GM23248 (cell line): ENCODE measurements around the gene PRR18. TPM values are rescaled to one million over a fixed set of nuclear protein-coding genes. Genes with fewer than 3 reads are reported as not detected.

Source experiments
- DNase-seq: peaks from one replicate; pipeline ENCODE4 v3.0.0-alpha.2; 2015
- H2AFZ ChIP-seq: fragments of 200-600 bp; sonication (generic); 2 replicates; pipeline ENCODE4 v1.6.1; 2016; ENCODE audit warnings: antibody characterized with exemption
- H3F3A ChIP-seq: fragments of 200-600 bp; sonication (generic); 2 replicates; pipeline ENCODE4 v1.6.1; 2016; ENCODE audit warnings: mild to moderate bottlenecking, antibody characterized with exemption, mixed run types; ENCODE audit not compliant: insufficient read depth
- H3K27ac ChIP-seq: fragments of 200-600 bp; sonication (generic); 2 replicates; pipeline ENCODE4 v1.5.1; 2016; ENCODE audit warnings: mild to moderate bottlenecking
- H3K27me3 ChIP-seq: fragments of 200-600 bp; sonication (generic); replicated peaks from 2 replicates; pipeline ENCODE4 v1.6.1; 2016; ENCODE audit warnings: mild to moderate bottlenecking; ENCODE audit not compliant: insufficient read depth
- H3K36me3 ChIP-seq: fragments of 200-600 bp; sonication (generic); 2 replicates; pipeline ENCODE4 v1.6.1; 2016; ENCODE audit warnings: low read depth, mild to moderate bottlenecking
- H3K4me1 ChIP-seq: fragments of 200-600 bp; sonication (generic); 2 replicates; pipeline ENCODE4 v1.6.1; 2016; ENCODE audit warnings: mild to moderate bottlenecking; ENCODE audit not compliant: insufficient read depth
- H3K4me2 ChIP-seq: fragments of 200-600 bp; sonication (generic); one replicate; pipeline ENCODE4 v1.6.1; 2016; ENCODE audit warnings: mild to moderate bottlenecking; ENCODE audit not compliant: unreplicated experiment
- H3K4me3 ChIP-seq: fragments of 200-600 bp; sonication (generic); 2 replicates; pipeline ENCODE4 v1.5.1; 2016; ENCODE audit warnings: mild to moderate bottlenecking
- H3K79me2 ChIP-seq: fragments of 200-600 bp; sonication (generic); 2 replicates; pipeline ENCODE4 v1.6.1; 2016; ENCODE audit warnings: mild to moderate bottlenecking; ENCODE audit not compliant: insufficient read depth
- H3K9ac ChIP-seq: fragments of 200-600 bp; sonication (generic); 2 replicates; pipeline ENCODE4 v1.6.1; 2016; ENCODE audit warnings: mild to moderate bottlenecking
- H3K9me2 ChIP-seq: fragments of 200-600 bp; sonication (generic); 2 replicates; pipeline ENCODE4 v1.6.1; 2016; ENCODE audit warnings: mixed run types, mild to moderate bottlenecking, moderate library complexity; ENCODE audit not compliant: insufficient read depth
- H3K9me3 ChIP-seq: fragments of 200-600 bp; sonication (generic); one replicate; pipeline ENCODE4 v1.6.1; 2017; ENCODE audit warnings: low read depth
- H4K20me1 ChIP-seq: fragments of 200-600 bp; sonication (generic); 2 replicates; pipeline ENCODE4 v1.6.0; 2016; ENCODE audit not compliant: insufficient read depth
- EZH2 ChIP-seq: fragments of 200-600 bp; sonication (generic); IDR thresholded peaks from 2 replicates; pipeline ENCODE4 v1.6.1; 2018; ENCODE audit warnings: antibody characterized with exemption, mild to moderate bottlenecking; ENCODE audit not compliant: insufficient read depth, poor library complexity, severe bottlenecking
- EZH2phosphoT487 ChIP-seq: fragments of 200-600 bp; sonication (generic); IDR thresholded peaks from 2 replicates; pipeline ENCODE4 v1.6.1; 2018; ENCODE audit warnings: antibody characterized with exemption, moderate library complexity, mild to moderate bottlenecking, low read depth; ENCODE audit not compliant: insufficient read depth
- WGBS, 2 experiments: methylation state at CpG; one replicate each; pipeline ENCODE4 v1.1.6; 2015 to 2017; ENCODE audit warnings: low lambda C conversion rate in 2 of 2, low coverage in 1 of 2; ENCODE audit errors: missing lambda C conversion rate in 2 of 2; 5-methylcytosine and 5-hydroxymethylcytosine counted together
- in situ Hi-C: fragments of 300-500 bp; cut with MboI; formaldehyde crosslinking; loops from 2 replicates; pipeline ENCODE4 v1.15.0; 2020
- polyA plus RNA-seq: library from polyadenylated mRNA; unstranded; fragments of >200 nt; fragmentation: Nextera tagmentation; extraction: Ambion mirVana; gene quantifications from 2 replicates; pipeline ENCODE4 v1.2.1, GENCODE V29; 2016
- total RNA-seq: library from RNA; depleted of rRNA; stranded (reverse); fragments of >200 nt; shearing (Covaris generic); gene quantifications from 2 replicates; pipeline ENCODE4 v1.2.3, GENCODE V29; 2014

Gene PRR18
- total and polyA plus RNA-seq, 2 experiments from 2014 or later: not detected

DNA sequence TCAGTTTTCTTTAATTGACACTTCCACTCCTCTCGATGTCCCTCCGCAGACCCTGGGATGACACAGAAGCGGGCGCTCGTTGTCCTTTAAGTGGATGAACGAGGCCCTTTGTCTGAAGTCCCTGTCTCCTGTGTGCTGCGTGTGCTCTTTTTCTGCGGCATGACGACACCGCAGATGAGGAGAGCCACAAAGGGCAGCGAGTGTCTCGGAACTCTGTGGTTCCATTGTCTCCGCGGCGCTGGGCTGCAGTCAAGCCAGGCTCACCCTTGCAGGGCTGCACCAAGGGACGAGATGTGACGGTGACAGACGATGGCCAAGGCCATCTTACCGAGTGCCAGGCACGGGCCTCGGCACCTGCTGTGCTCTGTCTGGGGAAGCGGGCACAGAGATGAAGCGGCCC lies 10.6 kb downstream of the PRR18 start:
- no peak overlapping the region for H3K4me3 ChIP-seq
- H3K9ac ChIP-seq: no peak overlapping the region
- H3K9me2 ChIP-seq: no peaks in the 10 kb centered on the region
- H3K27ac ChIP-seq: no peak overlapping the region
- H3K27me3 ChIP-seq: peaks cover 34% of the 10 kb centered on the region
- no peaks in the 10 kb centered on the region for H3F3A ChIP-seq
- H3K4me2 ChIP-seq: no peak overlapping the region
- H2AFZ ChIP-seq: no peak overlapping the region
- H3K9me3 ChIP-seq: no peaks in the 10 kb centered on the region
- no peak for TF ChIP-seq EZH2phosphoT487
- no peak for TF ChIP-seq EZH2
- no peaks in the 10 kb centered on the region for H3K4me1 ChIP-seq
- WGBS, 2 experiments: 83 to 84% methylated on average over 23 of the region's 23 CpGs
- in situ Hi-C loops: no loop called here
- H3K79me2 ChIP-seq: no peaks in the 10 kb centered on the region
- H4K20me1 ChIP-seq: no peaks in the 10 kb centered on the region
- no peak for DNase-seq
- H3K36me3 ChIP-seq: no peaks in the 10 kb centered on the region

DNA sequence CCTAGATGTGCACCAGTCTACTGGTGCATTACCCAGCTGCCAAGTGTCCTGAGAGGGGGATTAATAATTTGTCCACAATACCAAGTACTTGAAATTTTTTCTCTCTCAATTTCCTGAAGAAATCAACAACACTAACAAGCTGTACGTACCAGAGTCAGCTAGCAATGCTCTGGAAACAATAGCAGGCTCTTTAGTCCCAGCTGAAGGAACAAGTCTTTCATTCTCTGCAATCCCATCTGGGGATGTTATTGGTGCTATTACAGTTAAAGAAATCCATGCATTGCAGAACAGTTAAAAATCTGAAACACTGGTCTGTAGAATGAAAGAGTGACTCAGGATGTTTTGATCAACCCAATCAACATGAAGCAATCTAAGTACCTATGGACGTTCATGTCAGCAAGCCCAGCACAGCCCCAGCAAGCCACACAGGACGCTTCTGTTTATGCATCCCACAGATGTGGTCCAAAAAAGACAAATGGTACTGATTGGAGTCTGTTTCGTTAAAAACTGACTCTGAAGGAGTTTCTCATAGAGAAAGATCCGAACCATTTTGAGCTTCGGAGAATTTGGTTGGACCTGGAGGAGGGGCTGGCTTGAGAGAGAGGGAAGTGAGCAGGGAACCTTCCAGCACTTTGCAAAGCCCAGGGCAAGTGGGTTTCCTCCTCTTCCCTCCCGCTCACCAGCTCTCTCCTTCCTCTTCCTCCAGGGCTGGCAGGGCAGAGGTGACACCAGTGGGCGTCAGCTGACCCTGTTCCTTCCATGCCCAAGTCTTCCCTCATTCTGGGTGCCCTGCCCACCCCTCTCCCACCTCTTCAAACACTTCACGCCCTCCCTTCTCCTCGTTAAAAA lies 11.9 kb downstream of the PRR18 start:
- Histone ChIP-seq H3K79me2 (no peaks in the 10 kb centered on the region), H3K4me2 (no peak overlapping the region), H3K9me3 (no peaks in the 10 kb centered on the region), H3F3A (no peaks in the 10 kb centered on the region), H3K4me1 (no peaks in the 10 kb centered on the region), H3K9ac (no peak overlapping the region), H3K36me3 (no peaks in the 10 kb centered on the region), H3K9me2 (no peaks in the 10 kb centered on the region), H3K4me3 (no peak overlapping the region), H2AFZ (no peak overlapping the region), H3K27me3 (peaks cover 47% of the 10 kb centered on the region), H3K27ac (no peak overlapping the region), H4K20me1 (no peaks in the 10 kb centered on the region)
- WGBS, 2 experiments: 26 to 28% methylated on average over 10 of the region's 10 CpGs
- TF ChIP-seq EZH2phosphoT487: no peak
- no peak for TF ChIP-seq EZH2
- DNase-seq: no peak
- in situ Hi-C loops: no loop called here

DNA sequence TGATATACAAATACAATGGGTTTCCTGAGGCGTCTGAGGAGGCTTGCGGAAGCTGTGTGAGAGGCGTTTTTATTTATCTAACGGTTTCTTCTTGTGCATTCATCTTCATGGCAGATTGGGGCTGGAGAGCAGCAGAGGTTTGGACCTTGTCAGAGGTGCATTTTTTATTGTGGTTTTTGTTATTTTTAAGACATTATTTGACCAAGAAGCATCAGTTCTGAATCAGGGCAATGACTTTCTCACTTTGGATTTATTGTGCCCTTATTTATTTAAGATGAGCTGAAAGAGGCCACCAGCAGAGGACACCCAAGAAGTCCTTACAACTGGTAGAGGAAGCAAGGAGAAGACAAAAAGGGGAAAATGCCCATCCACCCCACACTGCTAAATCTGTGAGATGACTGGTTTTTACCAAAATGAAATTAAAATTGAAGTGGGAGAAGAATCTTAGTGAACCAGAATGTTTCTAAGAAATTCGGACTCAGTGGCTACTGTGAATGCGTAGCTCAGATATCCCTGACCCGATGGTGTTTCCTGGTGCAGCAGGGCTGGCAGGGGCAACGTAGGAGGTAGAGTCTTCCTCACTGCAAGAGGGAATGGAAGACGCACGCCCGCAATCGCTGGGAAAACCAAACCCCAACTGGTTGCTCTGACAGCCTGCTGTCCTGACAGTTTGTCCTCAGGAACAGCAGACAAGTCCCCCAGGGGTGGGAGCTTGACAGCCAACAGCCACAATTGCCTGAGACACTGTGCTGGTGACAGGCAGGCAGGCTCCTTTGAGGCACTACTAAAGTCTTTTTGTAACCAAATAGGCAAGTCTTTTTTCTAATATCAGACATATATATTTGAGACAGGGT lies 14.2 kb downstream of the PRR18 start:
- H3K79me2 ChIP-seq: no peaks in the 10 kb centered on the region
- H3K9me2 ChIP-seq: no peaks in the 10 kb centered on the region
- no peak for TF ChIP-seq EZH2
- no peak for TF ChIP-seq EZH2phosphoT487
- H2AFZ ChIP-seq: no peak overlapping the region
- H3K9me3 ChIP-seq: no peaks in the 10 kb centered on the region
- WGBS, 2 experiments: 50 to 65% methylated on average over 9 to 12 of the region's 12 CpGs
- H3K9ac ChIP-seq: no peak overlapping the region
- H3K4me2 ChIP-seq: no peak overlapping the region
- no peak overlapping the region for H3K27ac ChIP-seq
- no peak overlapping the region for H3K4me3 ChIP-seq
- no peak for DNase-seq
- H3K36me3 ChIP-seq: no peaks in the 10 kb centered on the region
- no peaks in the 10 kb centered on the region for H3F3A ChIP-seq
- H4K20me1 ChIP-seq: no peaks in the 10 kb centered on the region
- H3K27me3 ChIP-seq: peaks cover 45% of the 10 kb centered on the region
- H3K4me1 ChIP-seq: no peaks in the 10 kb centered on the region
- in situ Hi-C loops: no loop called here

DNA sequence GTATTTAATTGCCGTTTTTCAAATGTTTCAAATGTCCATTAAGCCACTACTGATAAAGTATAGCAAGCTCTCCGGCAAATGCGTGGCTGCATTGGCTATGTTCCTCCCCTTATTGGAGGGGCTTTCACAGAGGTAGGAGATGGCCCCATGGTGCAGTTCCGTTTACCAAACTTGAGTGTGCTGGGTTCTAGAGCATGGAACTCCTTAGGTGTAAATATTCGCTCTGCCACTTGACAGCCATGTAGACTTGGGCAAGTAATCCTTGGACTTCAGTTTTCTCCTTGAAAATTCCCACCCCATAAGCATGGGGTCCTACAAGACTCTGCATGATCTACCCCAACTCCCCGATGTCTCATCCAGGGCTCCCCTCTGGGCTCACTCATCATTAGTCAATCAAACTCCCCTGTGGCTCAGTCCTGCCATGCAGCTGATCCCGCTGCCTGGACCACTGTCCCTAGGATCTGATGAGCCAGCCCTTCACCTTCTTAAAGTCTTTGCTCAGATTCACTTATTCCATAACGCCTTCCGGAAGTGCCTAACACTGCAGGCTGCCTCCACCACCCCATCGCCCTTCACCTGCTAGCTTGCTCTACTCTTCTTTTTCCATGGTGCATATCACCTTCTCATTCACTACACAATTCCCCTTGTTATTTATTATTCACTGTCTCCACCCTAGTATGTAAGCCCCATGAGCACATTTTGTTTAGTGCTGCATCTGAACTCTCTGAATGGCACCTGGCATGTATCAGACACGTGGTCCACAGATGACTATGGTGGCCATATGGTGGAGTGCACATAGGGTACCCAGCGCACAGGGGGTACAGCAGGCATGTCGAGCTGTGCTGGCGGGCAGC lies 18.8 kb downstream of the PRR18 start:
- TF ChIP-seq EZH2 (no peak), EZH2phosphoT487 (no peak)
- no peaks in the 10 kb centered on the region for H3F3A ChIP-seq
- H3K79me2 ChIP-seq: no peaks in the 10 kb centered on the region
- H3K9ac ChIP-seq: no peak overlapping the region
- H4K20me1 ChIP-seq: no peaks in the 10 kb centered on the region
- WGBS, 2 experiments: 60 to 64% methylated on average over 14 of the region's 14 CpGs
- H3K9me3 ChIP-seq: no peaks in the 10 kb centered on the region
- H3K4me1 ChIP-seq: no peaks in the 10 kb centered on the region
- no peak overlapping the region for H3K27ac ChIP-seq
- no peak overlapping the region for H2AFZ ChIP-seq
- H3K4me3 ChIP-seq: no peak overlapping the region
- H3K27me3 ChIP-seq: peaks cover 38% of the 10 kb centered on the region
- in situ Hi-C loops: no loop called here
- no peaks in the 10 kb centered on the region for H3K36me3 ChIP-seq
- H3K4me2 ChIP-seq: no peak overlapping the region
- no peaks in the 10 kb centered on the region for H3K9me2 ChIP-seq
- no peak for DNase-seq
